IMR-90 (cell line): Measurements from ENCODE around the gene IQCC. TPM values are rescaled to one million over a fixed set of nuclear protein-coding genes. Genes with fewer than 3 reads are reported as not detected.

Experiments used
- ATAC-seq: fragments of 200-7000 bp; cut with Tn5 transposase; 2 replicates; pipeline ENCODE4 v1.9.1; 2020; ENCODE audit warnings: low read depth, mild to moderate bottlenecking, moderate library complexity
- BruUV-seq: library from RNA; stranded (reverse); fragments of 400-500 nt; replicated peaks from 2 replicates; lab custom pipeline; 2021; lab: Mats Ljungman, UMichigan
- CTCF ChIA-PET: fragments of 300-600 bp; formaldehyde crosslinking; extraction: SDS; loops from one replicate; lab custom pipeline; 2021; ENCODE audit warnings: antibody characterized with exemption; lab: Yijun Ruan, JAX
- POLR2A ChIA-PET: fragments of 300-600 bp; sonication (Branson Sonifier 250); formaldehyde crosslinking; loops from one replicate; lab custom pipeline; 2022; ENCODE audit warnings: antibody characterized with exemption; ENCODE audit not compliant: unreplicated experiment; lab: Charles Lee
- DNase-seq: peaks from one replicate; pipeline ENCODE4 v3.0.0; 2013
- H2AFZ ChIP-seq: replicated peaks from 2 replicates; pipeline ENCODE3; 2013; ENCODE audit warnings: low read length, mild to moderate bottlenecking; ENCODE audit not compliant: poor library complexity
- H2AK5ac ChIP-seq: 2 replicates; pipeline ENCODE4 v1.6.1; 2013; ENCODE audit warnings: low read depth, low read length, inconsistent platforms
- H2AK9ac ChIP-seq: replicated peaks from 2 replicates; pipeline ENCODE3; 2013; ENCODE audit warnings: mild to moderate bottlenecking, low read depth, low read length, moderate library complexity; ENCODE audit not compliant: poor library complexity
- H2BK120ac ChIP-seq: 2 replicates; pipeline ENCODE4 v1.6.1; 2013; ENCODE audit warnings: low read depth, low read length, inconsistent platforms
- H2BK15ac ChIP-seq: 3 replicates; pipeline ENCODE4 v1.6.1; 2013; ENCODE audit warnings: low read depth, low read length, inconsistent platforms
- H2BK20ac ChIP-seq: 2 replicates; pipeline ENCODE4 v1.6.1; 2013; ENCODE audit warnings: low read depth, mild to moderate bottlenecking, inconsistent platforms, low read length, moderate library complexity
- H2BK5ac ChIP-seq: 2 replicates; pipeline ENCODE4 v1.6.1; 2013; ENCODE audit warnings: mild to moderate bottlenecking, low read depth, low read length, inconsistent platforms; ENCODE audit not compliant: poor library complexity, severe bottlenecking
- H3K14ac ChIP-seq: replicated peaks from 2 replicates; pipeline ENCODE4 v1.6.1; 2013; ENCODE audit warnings: low read depth, low read length, inconsistent platforms
- H3K18ac ChIP-seq: 2 replicates; pipeline ENCODE4 v1.6.1; 2013; ENCODE audit warnings: low read depth, low read length, control low read depth
- H3K23ac ChIP-seq: 2 replicates; pipeline ENCODE4 v1.6.1; 2013; ENCODE audit warnings: low read depth, low read length, inconsistent platforms
- H3K27ac ChIP-seq: 2 replicates; pipeline ENCODE4 v1.5.1; 2013; ENCODE audit warnings: mild to moderate bottlenecking, control low read depth, low read length; ENCODE audit not compliant: insufficient read depth
- H3K27me3 ChIP-seq: 2 replicates; pipeline ENCODE4 v1.6.1; 2013; ENCODE audit warnings: low read length; ENCODE audit not compliant: control insufficient read depth, insufficient read depth
- H3K36me3 ChIP-seq: 2 replicates; pipeline ENCODE4 v1.6.1; 2013; ENCODE audit warnings: low read length, mixed read lengths; ENCODE audit not compliant: control insufficient read depth, insufficient read depth
- H3K4ac ChIP-seq: 2 replicates; pipeline ENCODE4 v1.6.1; 2013; ENCODE audit warnings: low read depth, low read length, inconsistent platforms
- H3K4me1 ChIP-seq: 2 replicates; pipeline ENCODE4 v1.6.1; 2013; ENCODE audit warnings: low read length, mixed read lengths; ENCODE audit not compliant: control insufficient read depth, insufficient read depth
- H3K4me2 ChIP-seq: 2 replicates; pipeline ENCODE4 v1.6.1; 2013; ENCODE audit warnings: low read depth, mild to moderate bottlenecking, control low read depth, low read length, moderate library complexity
- H3K4me3 ChIP-seq: 2 replicates; pipeline ENCODE4 v1.5.1; 2013; ENCODE audit warnings: low read depth, mild to moderate bottlenecking, control low read depth, low read length, moderate library complexity; ENCODE audit not compliant: insufficient read depth
- H3K56ac ChIP-seq: 2 replicates; pipeline ENCODE4 v1.6.1; 2013; ENCODE audit warnings: low read length, inconsistent platforms; ENCODE audit not compliant: insufficient read depth; ENCODE audit errors: extremely low read depth
- H3K79me1 ChIP-seq, 2 experiments: 2 replicates each; pipeline ENCODE4 v1.6.1; 2013; ENCODE audit warnings: low read length in 2 of 2, inconsistent platforms in 1 of 2, low read depth in 1 of 2
- H3K9ac ChIP-seq: 2 replicates; pipeline ENCODE4 v1.6.1; 2013; ENCODE audit warnings: low read depth, low read length, control low read depth
- H3K9me1 ChIP-seq: 2 replicates; pipeline ENCODE4 v1.6.1; 2013; ENCODE audit warnings: low read length, inconsistent platforms; ENCODE audit not compliant: insufficient read depth
- H3K9me3 ChIP-seq: 2 replicates; pipeline ENCODE4 v1.6.1; 2013; ENCODE audit warnings: low read length; ENCODE audit not compliant: control insufficient read depth, insufficient read depth
- H4K20me1 ChIP-seq: 2 replicates; pipeline ENCODE4 v1.6.1; 2013; ENCODE audit warnings: low read length, inconsistent platforms; ENCODE audit not compliant: insufficient read depth
- H4K5ac ChIP-seq: 2 replicates; pipeline ENCODE4 v1.6.1; 2013; ENCODE audit warnings: mild to moderate bottlenecking, low read depth, low read length, control low read depth
- H4K8ac ChIP-seq, 2 experiments: 2 replicates each; pipeline ENCODE4 v1.6.1; 2013; ENCODE audit warnings: low read depth in 2 of 2, low read length in 2 of 2, control low read depth in 1 of 2, inconsistent platforms in 1 of 2
- H4K91ac ChIP-seq: 2 replicates; pipeline ENCODE4 v1.6.1; 2013; ENCODE audit warnings: low read depth, low read length, inconsistent platforms; ENCODE audit not compliant: insufficient read depth
- BHLHE40 ChIP-seq: fragments of 150-350 bp; IDR thresholded peaks from 2 replicates; pipeline ENCODE4 v1.6.1; 2016; ENCODE audit warnings: mild to moderate bottlenecking, low read depth, low read length
- CEBPB ChIP-seq: IDR thresholded peaks from 2 replicates; pipeline ENCODE4 v1.6.1; 2012; ENCODE audit warnings: low read depth, low read length, improper control_type of control experiment
- CHD1 ChIP-seq: IDR thresholded peaks from 2 replicates; pipeline ENCODE4 v1.6.1; 2012; ENCODE audit warnings: low read depth, low read length, improper control_type of control experiment
- ELK1 ChIP-seq: fragments of 150-350 bp; IDR thresholded peaks from 2 replicates; pipeline ENCODE4 v1.6.1; 2016; ENCODE audit warnings: low read depth, mild to moderate bottlenecking, low read length, moderate library complexity, borderline replicate concordance
- FOS ChIP-seq: fragments of 150-350 bp; IDR thresholded peaks from 2 replicates; pipeline ENCODE4 v1.6.1; 2016; ENCODE audit warnings: low read depth, low read length
- MAFK ChIP-seq: IDR thresholded peaks from 2 replicates; pipeline ENCODE4 v1.6.1; 2012; ENCODE audit warnings: low read depth, low read length, improper control_type of control experiment
- MAZ ChIP-seq: IDR thresholded peaks from 2 replicates; pipeline ENCODE4 v1.6.1; 2012; ENCODE audit warnings: low read depth, mild to moderate bottlenecking, low read length, improper control_type of control experiment, moderate library complexity, borderline replicate concordance
- NFE2L2 ChIP-seq: fragments of 150-350 bp; IDR thresholded peaks from 2 replicates; pipeline ENCODE4 v1.6.1; 2016; ENCODE audit warnings: low read depth, mild to moderate bottlenecking, low read length
- POLR2A ChIP-seq: IDR thresholded peaks from 2 replicates; pipeline ENCODE4 v1.6.1; 2012; ENCODE audit warnings: mild to moderate bottlenecking, low read depth, low read length
- RAD21 ChIP-seq: IDR thresholded peaks from 2 replicates; pipeline ENCODE4 v1.6.1; 2012; ENCODE audit warnings: low read length, improper control_type of control experiment
- RFX5 ChIP-seq: IDR thresholded peaks from 2 replicates; pipeline ENCODE4 v1.8.0; 2012; ENCODE audit warnings: low read depth, mild to moderate bottlenecking, low read length, moderate library complexity
- SMC3 ChIP-seq: fragments of 150-350 bp; IDR thresholded peaks from 2 replicates; pipeline ENCODE4 v1.6.1; 2016; ENCODE audit warnings: low read depth, mild to moderate bottlenecking, antibody characterized with exemption, low read length, moderate library complexity
- USF2 ChIP-seq: fragments of 150-350 bp; IDR thresholded peaks from 2 replicates; pipeline ENCODE4 v1.6.1; 2017; ENCODE audit warnings: mild to moderate bottlenecking, antibody characterized with exemption, low read length, low read depth
- WGBS, 2 experiments: methylation state at CpG; one replicate each; pipeline versions ENCODE4 v1.1.5 to v1.1.7; 2013; ENCODE audit warnings: missing lambda C conversion rate in 2 of 2; ENCODE audit not compliant: insufficient read length in 1 of 2; ENCODE audit errors: extremely low coverage in 2 of 2; 5-methylcytosine and 5-hydroxymethylcytosine counted together
- dilution Hi-C: fragments of 300-500 bp; cut with HindIII; formaldehyde crosslinking; loops from one replicate; pipeline ENCODE4 v1.14.3; 2018; ENCODE audit warnings: low sequenced_read_pairs; ENCODE audit not compliant: unreplicated experiment
- in situ Hi-C: fragments of 300-500 bp; cut with MboI; formaldehyde crosslinking; loops from 3 replicates; pipeline ENCODE4 v1.14.3; 2019; ENCODE audit warnings: low sequenced_read_pairs, inconsistent platforms, mixed read lengths
- intact Hi-C: fragments of 100-400 bp; cut with micrococcal nuclease; formaldehyde crosslinking; loops from 2 replicates; pipeline ENCODE4 v1.10.0; 2022
- polyA plus RNA-seq, 3 experiments: library from polyadenylated mRNA; depleted of rRNA; stranded (reverse); fragments of >200 nt; gene quantifications; 2 replicates each; pipeline ENCODE4 v1.2.3, GENCODE V29; 2012; ENCODE audit warnings: low replicate concordance in 1 of 3
- total RNA-seq: library from RNA; depleted of rRNA; stranded (reverse); fragments of >200 nt; gene quantifications from 2 replicates; pipeline ENCODE4 v1.2.3, GENCODE V29; 2012

IQCC gene
- total and polyA plus RNA-seq, 2 of the 4 experiments (the other 2 are of a cell fraction): 1.6 to 2.2 TPM

- peak overlapping the region; percentile 93 for H3K23ac ChIP-seq
- peak overlapping the region; percentile 89 for H2AFZ ChIP-seq
- dilution Hi-C loops: no loop called here
- peak overlapping the region; percentile 41 for H2BK20ac ChIP-seq
- H2AK9ac ChIP-seq: peak overlapping the region; percentile 97
- H2BK15ac ChIP-seq: peak overlapping the region; percentile 42; the same call in 2 of the 3 replicates
- peak overlapping the region; percentile 56; the same call in 1 of the 2 replicates for H3K56ac ChIP-seq
- DNase-seq: peak; percentile 66
- peak overlapping the region; percentile 84 for H3K4ac ChIP-seq
- H2AK5ac ChIP-seq: peak overlapping the region; percentile 32; the same call in 1 of the 2 replicates
- H2BK120ac ChIP-seq: peak overlapping the region; percentile 72
- peak overlapping the region; percentile 86 for H3K4me2 ChIP-seq
- WGBS, 2 experiments: 2% methylated on average over 30 of the region's 55 CpGs; no CpG with 5 or more reads in 1 of the 2 experiments
- H3K4me1 ChIP-seq: peaks cover 7% of the 10 kb centered on the region
- peak overlapping the region; percentile 66 for H3K9ac ChIP-seq
- H3K36me3 ChIP-seq: no peaks in the 10 kb centered on the region
- H4K5ac ChIP-seq: peak overlapping the region; percentile 89
- in situ Hi-C loops: no loop called here
- no TSS peak for BruUV-seq
- CTCF ChIA-PET: interaction anchor here (0.6 to 1.9 kb wide), 5 partner anchors 8 to 75 kb away, joined by 3 to 6 read pairs (median 4); no protein-coding TSS in a partner anchor
- H3K9me1 ChIP-seq: 0 out of 2 replicates have a peak, but pooled peaks cover 11% of the 10 kb centered on the region
- peak overlapping the region; percentile 87 to 89 for H4K8ac ChIP-seq
- H3K14ac ChIP-seq: peak overlapping the region; percentile 93
- peak overlapping the region; percentile 51 for H3K4me3 ChIP-seq
- ATAC-seq: peak; percentile 57
- no peaks in the 10 kb centered on the region for H3K27me3 ChIP-seq
- H3K9me3 ChIP-seq: no peaks in the 10 kb centered on the region
- H3K18ac ChIP-seq: peak overlapping the region; percentile 42
- POLR2A ChIA-PET: no interaction called here
- H4K91ac ChIP-seq: peak overlapping the region; percentile 79
- H2BK5ac ChIP-seq: peak overlapping the region; percentile 0
- H3K27ac ChIP-seq: peak overlapping the region; percentile 45
- intact Hi-C loops: loop anchor here (5.0 kb wide), 2 partner anchors 71 to 91 kb away; no protein-coding TSS in a partner anchor
- peaks cover 0 to 29% of the 10 kb centered on the region in 2 experiments; a peak in 2 of 4 replicates for H3K79me1 ChIP-seq
- H4K20me1 ChIP-seq: no peaks in the 10 kb centered on the region
- TF ChIP-seq POLR2A: peak; percentile 51; the same call in 1 of the 2 replicates
- no peak for TF ChIP-seq MAFK
- no peak for TF ChIP-seq RFX5
- TF ChIP-seq SMC3: peak; percentile 11; the same call in 1 of the 2 replicates
- TF ChIP-seq ELK1: no peak
- no peak for TF ChIP-seq CHD1
- TF ChIP-seq CEBPB: peak; percentile 45; the same call in 1 of the 2 replicates
- TF ChIP-seq MAZ: peak; percentile 61
- peak; percentile 75; the same call in 1 of the 2 replicates for TF ChIP-seq FOS
- TF ChIP-seq NFE2L2: no peak
- TF ChIP-seq RAD21: no peak
- no peak for TF ChIP-seq BHLHE40
- no peak for TF ChIP-seq USF2
Observed at GRCh38 chr1:32241001-32241763, 35.7 kb downstream of the IQCC start.
